HG03432 (cell line): ENCODE data around the gene MIEF1.
A peak's percentile ranks its signal among the peaks of the same experiment; 100 is the strongest.

Experiments
- ATAC-seq: cut with Tn5 transposase; IDR thresholded peaks from one replicate; pipeline ENCODE4 v1.9.1; 2021; ENCODE audit warnings: mild to moderate bottlenecking, moderate library complexity; ENCODE audit not compliant: unreplicated experiment

MIEF1 gene

DNA sequence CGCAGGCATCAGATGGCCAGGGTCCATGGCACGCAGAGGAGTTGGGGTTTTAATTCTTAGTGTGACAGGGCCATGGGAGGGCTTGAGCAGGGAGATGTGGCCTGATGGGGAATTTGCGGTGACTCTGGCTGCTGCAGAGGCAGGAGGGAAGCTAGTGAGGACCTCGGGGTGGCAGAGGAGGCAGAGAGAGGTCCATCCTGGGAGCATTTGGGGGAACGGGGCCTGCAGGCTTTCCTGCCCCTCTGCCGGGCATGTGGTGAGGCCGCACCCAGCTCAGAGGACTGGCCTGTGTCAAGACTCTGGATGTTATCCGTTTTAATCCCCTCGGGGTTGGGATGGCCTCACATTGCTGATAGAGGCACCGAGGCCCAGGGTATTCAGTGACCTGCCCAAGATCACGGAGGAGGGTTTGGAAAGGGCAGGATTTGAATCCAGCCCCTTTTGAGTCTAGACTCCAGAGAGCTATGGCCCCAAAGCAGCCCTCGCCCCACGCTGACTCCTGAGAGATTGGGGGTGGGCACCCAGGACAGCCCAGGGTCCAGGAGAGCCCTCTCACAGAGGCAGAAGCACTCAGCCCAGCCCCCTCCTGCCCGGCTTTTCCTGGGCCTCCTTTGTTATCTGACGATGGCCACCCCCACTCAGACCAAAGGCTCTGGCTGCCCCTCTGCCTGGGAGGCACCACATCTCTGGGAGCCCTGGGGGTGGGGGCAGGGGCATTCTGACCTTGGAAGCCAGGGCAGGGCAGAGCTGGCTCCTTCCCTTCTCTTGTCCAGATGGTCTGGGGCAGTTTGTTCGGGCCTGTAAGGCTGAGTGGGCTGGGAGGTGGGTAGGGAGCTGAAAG is 31.4 kb upstream of the MIEF1 start:
- no peak for ATAC-seq

DNA sequence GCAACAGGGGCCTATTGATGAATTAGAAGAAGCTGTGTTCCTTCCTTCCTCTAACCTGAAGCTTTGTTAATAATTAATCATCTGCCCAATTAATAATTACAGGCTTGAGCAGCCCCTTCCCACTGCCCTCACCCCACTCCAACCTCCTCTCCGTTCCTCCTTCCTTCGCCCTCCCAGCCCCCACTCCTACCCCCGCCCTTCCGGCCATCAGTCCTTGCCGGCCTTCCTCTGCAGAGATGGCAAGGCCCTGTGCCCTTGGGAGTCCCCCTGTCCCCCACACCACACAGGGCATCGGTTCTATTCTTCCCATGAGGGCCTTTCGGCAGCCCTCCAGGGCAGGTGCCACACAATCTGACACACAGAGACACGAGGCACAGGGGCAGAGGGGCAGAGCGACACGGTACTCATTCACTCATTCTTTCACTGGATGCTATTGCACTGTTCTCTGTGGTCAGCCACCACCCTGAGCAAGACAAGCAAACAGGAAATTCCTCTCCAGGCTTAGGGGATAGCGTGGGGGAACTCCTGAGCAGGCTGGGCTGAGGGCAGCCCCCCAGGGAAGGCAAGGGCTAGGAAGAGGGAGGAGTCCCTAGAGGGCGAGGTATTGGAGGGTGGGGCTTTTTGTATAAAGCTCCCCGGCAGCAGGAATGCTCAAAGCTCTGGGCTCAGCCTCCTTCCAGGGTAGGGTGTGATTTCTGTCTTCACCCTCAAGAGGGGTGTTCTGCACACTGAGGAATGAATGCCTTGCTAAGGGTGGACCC is 30.5 kb upstream of the MIEF1 start:
- ATAC-seq: peak; percentile 59

DNA sequence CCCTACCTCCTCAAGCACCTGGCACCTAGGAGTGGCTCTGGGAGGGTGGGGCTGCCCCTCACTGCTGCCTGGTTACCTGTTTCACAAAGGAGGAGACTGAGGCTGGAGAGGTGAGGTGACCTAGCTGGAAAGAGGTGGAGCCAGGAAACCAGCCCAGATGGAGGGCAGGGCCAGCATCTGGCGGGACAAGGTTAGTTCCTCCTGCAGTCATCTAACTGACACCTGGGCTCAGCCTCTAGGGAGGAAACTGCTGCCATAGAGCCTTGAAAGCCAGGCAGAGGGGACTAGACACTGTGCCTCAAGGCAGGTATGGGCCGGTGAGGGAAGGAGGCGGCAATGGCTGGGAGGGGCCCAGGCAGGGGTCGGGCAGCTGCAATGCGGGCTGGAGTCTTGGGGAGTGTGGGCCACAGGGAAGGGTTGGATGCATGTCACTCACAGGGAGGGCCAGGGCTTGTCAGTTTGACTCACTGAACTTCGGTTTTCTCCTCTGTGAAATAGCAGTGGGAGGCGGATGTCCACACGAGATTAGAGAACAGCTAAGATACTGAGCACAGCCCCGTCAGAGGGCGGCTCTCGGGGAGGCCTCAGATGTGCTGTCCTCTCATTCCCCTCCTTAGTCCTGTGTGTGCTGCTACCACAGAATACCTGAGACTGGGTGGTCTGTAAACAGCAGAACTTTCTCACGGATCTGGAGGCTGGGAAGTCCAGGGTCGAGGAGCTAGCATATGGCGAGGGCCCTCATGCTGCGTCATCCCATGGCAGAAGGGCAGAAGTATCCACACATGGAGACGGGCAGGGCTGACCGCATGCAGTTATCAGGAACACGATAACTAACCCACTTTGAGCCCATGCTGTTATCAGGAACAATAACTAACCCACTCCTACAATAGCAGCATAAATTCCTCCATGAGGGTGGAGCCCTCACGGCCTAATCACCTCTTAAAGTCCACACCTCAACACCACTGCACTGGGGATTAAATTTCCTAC is 29.2 kb upstream of the MIEF1 start:
- ATAC-seq: no peak

DNA sequence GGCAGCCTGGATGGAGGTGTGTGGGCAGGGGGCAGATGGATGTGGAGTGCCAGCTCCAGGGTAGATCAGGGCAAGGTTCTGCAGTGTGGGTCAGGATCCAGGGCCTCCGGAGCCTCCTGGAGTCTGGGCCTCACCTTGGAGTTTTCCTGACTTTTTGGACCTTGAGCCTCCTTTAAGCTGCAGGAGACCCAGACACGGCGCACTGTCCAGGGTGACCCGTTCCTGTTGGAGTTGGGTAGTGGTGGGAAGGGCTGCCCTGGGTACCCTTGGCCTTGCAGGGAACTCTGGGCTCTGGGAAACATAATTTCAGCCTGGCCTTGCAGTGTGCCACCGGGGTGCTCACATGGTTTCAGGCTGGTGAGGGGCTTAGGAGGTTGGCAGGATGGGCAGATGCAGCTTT is 28.2 kb upstream of the MIEF1 start:
- no peak for ATAC-seq

DNA sequence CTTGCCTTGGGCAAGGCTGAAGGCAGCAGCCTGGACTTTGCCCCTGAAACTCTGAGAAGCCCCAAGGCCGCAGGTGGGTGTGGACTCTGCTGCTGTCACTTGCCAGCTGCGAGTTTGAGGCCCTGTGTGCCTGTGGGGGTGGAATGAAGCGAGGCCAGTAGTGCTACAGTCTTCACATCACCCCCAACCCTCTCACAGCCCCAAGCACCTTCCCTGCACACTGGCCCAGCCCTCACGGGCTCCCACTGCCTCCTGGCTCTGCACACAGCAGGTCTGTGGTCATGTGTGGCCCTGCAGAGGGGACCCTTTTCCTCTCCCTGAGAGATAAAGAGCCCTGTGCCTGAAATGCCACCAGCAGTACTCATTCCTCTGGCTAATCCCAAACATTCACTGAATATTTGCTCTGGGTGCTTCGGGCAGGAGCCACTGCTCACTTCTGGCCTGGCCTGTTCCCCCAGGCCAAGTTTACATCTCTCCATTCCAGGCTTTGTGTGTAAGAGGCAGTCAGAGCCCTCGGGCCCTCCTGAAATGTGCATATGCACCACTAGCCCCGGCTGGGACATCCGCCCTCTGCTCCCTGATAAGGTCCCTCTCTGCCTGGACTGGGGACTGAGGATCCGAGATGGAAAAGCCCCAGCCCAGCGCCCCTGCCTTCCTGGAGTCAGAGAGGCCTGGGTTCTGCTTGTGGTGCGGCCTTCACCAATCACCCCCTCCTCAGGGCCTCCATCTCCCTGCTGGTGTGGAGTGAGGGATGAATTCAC is 27.6 kb upstream of the MIEF1 start:
- no peak for ATAC-seq

DNA sequence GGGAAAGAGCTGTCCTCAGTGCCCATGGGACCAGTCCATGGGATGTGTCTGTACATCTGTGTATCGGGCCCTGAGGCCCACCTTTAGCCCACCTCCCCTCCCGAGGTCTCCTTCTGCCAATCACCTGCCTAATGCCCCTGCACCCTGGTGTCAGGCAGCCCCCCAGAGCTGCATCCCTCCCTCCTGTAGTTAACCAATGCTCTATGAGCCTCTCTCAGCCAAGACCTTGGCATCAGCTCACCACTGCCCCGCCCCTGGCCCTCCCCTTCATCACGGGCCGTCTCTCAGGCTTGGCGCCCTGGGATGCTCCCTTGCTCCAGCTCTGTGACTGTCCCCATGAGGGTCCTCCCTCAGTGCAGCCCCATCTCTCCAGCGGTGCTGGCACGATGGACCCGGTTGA is 26.8 kb upstream of the MIEF1 start:
- no peak for ATAC-seq

DNA sequence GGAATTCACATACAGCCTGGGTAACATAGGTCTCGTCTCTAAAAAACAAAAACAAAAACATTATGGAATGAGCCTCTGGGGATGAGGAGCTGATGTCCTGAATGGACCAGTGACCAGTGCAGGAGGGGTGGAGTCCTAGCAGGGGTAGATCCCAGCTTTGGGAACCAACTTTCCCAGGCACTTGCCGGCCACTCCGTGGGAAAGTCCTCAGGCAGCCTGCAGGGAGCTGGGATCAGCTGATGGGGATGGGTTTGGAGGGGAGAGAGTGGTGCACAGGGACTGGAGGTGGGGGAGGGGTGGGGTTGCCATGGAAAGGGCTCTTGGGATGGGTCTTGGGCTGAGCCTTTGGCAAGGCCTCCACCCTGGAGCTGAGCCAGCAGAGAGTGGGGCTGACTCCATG is 26.2 kb upstream of the MIEF1 start:
- ATAC-seq: no peak

DNA sequence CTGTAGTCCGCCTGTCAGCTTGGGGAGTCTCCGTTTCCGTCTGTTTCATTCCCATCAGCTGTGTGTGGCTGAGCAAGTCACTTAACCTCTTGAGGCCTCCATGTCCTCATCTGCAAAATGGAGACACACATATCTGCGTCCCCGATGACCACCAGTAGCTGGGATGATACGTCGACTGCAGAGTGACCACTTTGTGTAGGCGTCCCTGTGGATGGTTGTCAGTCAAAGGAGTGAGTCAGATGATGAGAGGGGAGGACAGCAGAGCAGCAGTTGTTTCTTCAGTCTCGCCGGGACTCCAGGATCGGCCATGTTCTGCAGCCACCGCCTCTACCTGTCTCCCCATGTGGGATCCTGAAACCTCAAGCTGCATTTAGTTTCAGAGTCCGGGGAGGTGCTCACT is 25.4 kb upstream of the MIEF1 start:
- ATAC-seq: no peak

DNA sequence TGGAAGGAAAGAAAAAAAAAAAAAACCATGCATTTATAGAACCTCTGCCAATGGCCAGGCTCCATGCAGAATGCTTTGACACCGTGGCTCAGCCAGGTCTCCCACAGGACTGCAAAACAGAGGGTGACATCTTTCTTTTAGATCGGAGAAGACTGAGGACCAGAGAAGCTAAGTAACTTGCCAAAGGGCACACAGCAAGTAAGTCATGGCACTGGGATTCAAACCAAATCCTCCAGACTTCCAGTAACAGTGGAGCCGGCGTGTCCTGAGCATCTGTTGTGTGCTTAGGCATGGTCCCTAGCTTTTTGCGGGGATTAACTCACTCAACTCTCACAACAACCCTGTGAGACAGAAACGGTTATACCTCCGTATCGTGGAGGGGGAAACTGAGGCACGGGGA is 24.5 kb upstream of the MIEF1 start:
- ATAC-seq: no peak

DNA sequence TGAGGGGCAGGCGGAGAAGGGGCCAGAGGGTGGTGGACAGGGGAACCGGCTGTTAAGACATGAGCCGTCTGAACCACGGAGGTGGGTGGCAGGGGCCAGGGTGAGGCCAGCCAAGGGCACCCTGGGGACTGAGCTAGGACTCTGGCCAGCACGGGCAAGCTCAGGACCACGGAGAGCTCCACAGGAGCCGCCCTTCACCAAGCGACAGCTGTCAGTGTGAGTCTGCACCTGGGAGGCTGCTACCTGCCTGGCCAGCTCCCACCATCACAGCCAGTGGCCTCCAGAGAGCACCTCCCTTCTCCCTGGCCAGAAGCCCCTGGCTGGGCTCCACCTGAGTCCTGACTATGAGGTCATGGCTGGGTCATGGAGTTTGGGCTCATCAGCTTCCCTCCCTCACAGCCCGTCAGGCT is 23.6 kb upstream of the MIEF1 start:
- ATAC-seq: no peak

DNA sequence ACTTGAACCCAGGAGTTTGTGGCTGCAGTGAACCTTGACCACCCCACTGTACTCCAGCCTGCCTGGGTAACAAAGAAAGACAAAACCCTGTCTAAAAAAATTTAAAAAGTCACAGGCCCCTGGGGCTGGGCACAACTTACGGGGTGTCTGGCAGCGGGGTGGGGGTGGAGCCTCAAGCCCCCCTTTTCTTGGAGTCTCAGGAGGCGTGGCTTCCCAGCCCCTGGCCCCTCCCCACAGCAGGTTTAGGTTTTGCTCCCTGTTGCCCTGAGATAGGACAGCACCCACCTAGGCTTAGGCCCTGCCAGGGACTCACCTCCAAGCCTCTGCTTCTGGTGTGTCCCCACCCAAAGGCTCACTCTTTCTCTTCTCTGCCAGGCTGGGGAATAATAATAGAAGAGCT is 22.8 kb upstream of the MIEF1 start:
- no peak for ATAC-seq

DNA sequence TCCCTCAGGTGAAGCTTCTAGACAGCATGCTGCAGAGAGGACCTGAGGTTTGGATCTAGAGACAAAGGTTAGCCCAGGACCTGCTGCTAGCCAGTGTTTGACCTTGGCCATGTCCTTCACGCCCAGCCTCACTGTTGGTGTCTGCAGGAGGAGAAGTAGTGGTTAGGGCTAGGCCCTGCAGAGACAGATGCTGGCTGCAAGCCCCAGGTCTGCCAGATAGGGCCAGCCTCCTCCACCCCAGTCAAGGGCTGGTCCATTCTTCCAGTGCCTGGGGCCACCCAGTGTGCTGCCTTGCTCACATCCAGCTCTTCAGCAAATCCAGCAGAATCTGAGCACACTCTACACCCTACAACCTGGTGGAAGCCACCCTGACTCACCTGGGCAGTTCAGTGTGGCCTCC is 21.5 kb upstream of the MIEF1 start:
- ATAC-seq: no peak

DNA sequence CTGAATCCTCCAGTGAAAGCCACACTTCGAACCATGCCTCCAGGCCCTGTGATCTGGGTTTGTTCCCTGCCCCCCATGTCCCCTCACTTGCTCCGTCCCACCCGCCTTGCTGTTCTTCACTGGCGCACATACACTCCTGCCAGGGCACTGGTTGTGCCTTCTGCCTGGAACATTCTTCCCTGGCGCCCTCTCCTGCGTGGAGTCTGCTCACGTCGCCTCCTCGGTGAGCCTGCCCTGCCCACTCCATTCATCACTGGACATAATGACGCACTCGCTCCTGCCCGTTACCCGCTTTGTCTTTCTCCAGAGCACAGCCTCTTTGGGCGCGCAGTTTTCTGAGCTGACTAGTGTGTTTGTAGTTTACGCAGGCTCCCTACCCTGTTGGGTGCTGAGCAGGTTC is 21.0 kb upstream of the MIEF1 start:
- no peak for ATAC-seq

DNA sequence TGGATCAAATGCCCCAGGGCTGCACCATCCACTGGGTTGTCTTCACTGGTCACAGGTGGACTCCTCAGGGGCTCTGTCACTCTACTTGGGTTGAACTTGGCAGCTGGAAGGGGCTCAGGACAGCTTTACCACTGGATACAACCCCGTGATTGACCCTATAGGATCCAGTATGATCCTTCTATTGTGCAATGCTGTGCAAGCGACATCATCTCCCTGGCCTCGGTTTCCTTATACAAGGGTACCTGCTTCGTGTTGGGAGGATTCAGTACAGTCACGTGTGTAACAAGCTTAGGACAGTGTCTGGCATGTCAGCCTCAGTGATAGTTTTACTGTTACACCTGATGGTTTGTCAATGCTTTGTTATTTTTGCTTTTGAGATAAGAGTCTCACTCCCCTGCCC is 20.5 kb upstream of the MIEF1 start:
- ATAC-seq: no peak

DNA sequence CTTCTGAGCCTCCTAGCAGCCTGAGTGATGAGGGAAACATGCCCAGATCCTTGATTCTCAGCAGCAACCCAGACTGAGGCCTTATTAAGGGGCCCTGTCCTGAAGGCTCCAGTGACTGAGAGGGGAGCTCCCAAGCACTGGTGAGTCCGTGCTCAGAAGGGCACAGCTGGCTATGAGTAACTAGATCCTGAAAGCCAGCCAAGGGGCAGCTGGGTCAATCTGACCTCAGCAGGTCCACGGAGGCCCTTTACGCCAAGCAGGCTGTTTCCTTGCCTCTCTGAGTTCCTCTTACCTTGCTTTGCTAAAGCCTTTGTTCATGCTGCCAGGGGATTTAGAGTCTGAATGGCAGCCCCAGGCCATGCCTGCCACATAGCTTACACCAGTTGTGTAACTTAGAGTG is 19.3 kb upstream of the MIEF1 start:
- ATAC-seq: no peak

DNA sequence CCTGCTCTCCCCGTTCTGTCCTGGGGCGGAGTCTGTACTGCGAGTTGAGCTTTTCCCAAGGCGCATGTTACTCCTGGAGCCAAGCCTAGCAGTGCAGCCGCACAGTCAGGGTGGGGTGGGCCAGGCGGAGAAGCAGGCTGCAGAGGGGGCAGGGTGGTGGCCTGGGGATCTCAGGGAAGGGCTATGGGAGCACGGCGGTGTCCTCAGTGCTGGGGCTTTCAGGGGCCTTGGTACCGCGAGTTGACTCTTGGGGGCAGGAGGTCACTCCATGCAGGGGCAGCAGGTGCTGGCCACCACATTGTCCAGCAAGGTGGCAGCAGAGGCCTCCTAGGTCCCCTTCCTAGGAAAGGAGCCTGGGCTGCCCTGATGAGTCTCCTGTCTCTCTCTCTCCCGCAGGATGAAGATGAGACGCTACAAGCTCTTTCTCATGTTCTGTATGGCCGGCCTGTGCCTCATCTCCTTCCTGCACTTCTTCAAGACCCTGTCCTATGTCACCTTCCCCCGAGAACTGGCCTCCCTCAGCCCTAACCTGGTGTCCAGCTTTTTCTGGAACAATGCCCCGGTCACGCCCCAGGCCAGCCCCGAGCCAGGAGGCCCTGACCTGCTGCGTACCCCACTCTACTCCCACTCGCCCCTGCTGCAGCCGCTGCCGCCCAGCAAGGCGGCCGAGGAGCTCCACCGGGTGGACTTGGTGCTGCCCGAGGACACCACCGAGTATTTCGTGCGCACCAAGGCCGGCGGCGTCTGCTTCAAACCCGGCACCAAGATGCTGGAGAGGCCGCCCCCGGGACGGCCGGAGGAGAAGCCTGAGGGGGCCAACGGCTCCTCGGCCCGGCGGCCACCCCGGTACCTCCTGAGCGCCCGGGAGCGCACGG is 14.9 kb upstream of the MIEF1 start:
- ATAC-seq: no peak

DNA sequence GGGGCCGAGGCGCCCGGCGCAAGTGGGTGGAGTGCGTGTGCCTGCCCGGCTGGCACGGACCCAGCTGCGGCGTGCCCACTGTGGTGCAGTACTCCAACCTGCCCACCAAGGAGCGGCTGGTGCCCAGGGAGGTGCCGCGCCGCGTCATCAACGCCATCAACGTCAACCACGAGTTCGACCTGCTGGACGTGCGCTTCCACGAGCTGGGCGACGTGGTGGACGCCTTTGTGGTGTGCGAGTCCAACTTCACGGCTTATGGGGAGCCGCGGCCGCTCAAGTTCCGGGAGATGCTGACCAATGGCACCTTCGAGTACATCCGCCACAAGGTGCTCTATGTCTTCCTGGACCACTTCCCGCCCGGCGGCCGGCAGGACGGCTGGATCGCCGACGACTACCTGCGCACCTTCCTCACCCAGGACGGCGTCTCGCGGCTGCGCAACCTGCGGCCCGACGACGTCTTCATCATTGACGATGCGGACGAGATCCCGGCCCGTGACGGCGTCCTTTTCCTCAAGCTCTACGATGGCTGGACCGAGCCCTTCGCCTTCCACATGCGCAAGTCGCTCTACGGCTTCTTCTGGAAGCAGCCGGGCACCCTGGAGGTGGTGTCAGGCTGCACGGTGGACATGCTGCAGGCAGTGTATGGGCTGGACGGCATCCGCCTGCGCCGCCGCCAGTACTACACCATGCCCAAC is 14.1 kb upstream of the MIEF1 start:
- ATAC-seq: no peak

DNA sequence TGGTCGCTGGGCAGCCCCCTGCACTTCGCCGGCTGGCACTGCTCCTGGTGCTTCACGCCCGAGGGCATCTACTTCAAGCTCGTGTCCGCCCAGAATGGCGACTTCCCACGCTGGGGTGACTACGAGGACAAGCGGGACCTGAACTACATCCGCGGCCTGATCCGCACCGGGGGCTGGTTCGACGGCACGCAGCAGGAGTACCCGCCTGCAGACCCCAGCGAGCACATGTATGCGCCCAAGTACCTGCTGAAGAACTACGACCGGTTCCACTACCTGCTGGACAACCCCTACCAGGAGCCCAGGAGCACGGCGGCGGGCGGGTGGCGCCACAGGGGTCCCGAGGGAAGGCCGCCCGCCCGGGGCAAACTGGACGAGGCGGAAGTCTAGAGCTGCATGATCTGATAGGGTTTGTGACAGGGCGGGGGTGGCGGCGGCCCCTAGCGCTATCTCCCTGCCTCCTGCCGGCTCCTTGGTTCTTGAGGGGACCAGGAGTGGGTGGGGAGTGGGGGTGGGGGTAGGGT is 13.5 kb upstream of the MIEF1 start:
- no peak for ATAC-seq
